Activated CD4-positive, alpha-beta T cell treated with anti-CD3 and anti-CD28 coated beads, Interleukin-10, Interleukin-2, amounts not matched to agents 100 ng/mL and 50 ng/mL, durations not matched to agents 16 hours and 8 hours (primary cell): Measurements from ENCODE around the gene MPST.
"Not testable (repeated sequence)": the region's sequence is repeated elsewhere in the genome, so short reads cannot be mapped to it uniquely, and the experiment has no call there.

Source experiments
- DNase-seq: peaks from one replicate; pipeline ENCODE4 v3.0.0-alpha.2; 2020

The MPST gene

GRCh38 chr22:37019309-37020191 lies at the start of gene MPST, which contains the start of gene TST:
MPST (plus strand) TSS chr22:37019742; CDS start chr22:37019837, 95 bp downstream.
TST (minus strand) TSS chr22:37019447; CDS start chr22:37018732, 715 bp downstream.
- DNase-seq, result peak; percentile 68

DNA sequence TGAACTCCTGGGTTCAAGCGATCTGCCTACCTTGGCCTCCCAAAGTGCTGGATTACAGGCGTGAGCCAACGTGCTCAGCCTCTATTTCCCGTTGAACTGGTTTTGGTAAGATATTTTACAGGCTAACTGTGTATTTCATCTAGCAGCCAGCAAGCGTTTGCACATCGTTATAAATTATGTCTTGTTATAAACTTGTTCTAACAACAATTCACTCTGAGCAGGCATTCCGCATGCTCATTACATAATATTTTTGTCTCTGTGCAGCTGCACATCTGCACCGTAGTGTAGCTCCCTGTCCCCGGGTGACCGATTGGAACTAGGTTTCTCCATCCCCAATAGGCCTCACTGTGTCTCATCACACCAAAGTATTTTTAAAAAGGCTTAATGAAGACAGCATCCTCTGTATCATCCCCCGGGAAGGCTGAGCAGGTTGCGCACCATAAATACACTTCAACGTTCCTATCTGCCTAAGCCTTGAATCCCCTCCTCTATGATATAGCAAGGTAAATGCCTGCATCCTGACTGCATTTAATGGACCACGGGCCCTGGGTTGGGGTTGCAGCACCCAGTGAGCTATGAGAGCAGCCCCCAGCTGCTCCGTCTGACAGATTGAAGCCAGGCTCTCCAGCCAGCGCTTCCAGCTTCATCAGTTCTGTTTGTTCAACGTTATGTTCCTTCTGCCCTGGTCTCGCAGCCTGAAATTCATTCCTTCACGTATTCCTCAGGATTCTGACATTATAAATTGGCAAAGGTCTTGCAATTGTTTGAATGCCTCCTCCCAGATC lies 48.0 kb upstream of the MPST start:
- DNase-seq, result no peak

DNA sequence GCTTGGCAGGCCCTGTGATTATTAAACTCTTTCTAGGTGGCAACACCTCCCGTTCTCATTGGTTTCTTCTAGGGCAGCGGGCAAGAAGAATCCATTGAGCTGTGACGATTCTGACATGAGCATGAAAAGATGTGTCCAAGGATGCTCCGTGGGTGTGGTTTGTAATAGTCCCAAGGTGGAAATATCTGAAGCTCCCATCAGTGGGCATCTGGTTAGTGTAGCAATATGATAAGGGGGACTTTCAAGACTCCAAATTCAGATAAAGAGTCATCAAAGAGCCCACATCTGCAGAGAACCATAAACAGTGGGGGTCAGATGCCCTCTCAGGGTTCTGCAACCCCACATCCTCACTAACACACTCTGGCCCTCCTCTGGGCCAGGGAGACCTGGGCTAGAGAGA lies 42.9 kb upstream of the MPST start:
- DNase-seq, result no peak

GRCh38 chr22:36977401-36977861 lies 42.1 kb upstream of the MPST start:
- DNase-seq, result peak; percentile 83

- DNase-seq, result peak; percentile 92
These were observed 41.4 kb upstream of the MPST start for GRCh38 chr22:36977947-36978660.

DNA sequence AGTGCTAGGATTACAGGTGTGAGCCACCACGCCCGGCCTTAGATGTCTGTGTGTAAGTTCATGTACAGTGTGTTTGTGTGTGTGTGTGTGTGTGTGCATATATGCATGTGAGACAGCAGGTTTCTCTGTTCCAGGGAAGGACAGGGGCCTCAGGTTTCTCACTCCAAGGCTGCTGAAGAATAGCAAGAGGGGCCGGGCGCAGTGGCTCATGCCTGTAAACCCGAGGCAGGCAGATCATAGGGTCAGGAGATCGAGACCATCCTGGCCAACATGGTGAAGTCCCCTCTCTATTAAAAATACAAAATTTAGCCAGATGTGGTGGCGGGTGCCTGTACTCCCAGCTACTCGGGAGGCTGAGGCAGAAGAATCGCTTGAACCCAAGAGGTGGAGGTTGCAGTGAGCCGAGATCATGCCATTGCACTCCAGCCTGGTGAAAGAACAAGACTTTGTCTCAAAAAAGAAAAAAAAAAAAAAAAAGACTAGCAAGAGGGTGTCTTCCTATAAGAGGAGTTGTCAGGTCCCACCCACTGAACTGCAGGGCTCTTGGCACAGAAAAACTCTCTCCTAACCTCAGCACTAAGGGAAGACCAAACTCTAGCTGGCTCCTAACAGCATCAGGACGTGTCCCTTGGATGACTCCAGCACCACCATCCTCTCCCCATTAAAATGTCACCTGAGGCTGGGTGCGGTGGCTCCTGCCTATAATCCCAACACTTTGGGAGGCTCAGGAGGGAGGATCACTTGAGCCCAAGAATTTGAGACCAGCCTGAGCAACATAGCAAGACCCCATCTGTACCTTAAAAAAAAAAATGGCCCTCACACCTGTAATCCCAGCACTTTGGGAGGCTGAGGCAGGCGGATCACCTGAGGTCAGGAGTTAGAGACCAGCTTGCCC lies 40.3 kb upstream of the MPST start:
- no peak for DNase-seq

DNA sequence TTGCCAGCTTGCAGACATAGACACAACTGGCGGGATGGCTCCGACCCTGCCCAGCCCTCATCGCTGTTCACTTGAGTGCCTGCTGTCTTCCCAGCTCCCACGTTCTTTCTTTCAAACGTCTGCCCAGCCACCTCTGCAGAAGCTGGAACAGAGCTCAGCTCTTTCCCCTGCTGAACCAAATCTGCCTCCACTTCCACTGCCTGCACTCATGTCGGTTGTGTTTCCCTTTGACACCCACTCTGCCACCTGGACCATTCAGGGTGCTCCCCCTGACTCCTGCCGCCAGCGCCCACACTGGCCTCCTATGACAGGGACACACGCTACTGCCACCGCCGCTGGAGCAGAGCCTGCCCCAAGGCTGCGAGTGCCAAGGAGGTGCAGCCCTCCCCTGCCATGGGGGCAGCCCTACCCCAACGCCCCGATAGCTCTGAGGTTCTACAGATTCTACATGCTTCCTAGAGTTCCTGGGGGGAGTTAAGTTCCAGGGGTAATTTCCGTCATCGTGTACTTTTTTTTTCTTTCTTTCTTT lies 38.2 kb upstream of the MPST start:
- DNase-seq, result no peak

DNA sequence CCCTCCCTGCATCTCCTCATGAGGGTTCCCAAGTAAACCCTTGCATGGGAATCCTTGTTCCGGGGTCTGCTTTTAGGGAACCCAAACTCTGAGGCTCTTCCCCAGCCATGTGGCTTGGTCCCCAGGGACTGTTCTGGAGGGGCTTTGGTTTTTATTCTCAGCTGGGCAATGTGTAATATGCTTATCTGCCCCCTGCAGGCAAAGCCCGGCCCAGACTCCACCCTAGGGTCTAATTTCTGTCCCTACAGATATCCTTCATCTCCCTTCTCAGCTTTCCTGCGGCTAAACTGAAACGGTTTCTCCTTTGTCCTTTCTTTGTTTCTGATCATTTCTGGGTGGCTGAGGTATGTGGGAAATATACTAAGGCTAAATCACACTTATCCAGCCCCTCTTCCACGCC lies 37.4 kb upstream of the MPST start:
- DNase-seq, result no peak

- no peak for DNase-seq
These were observed 34.2 kb upstream of the MPST start for GRCh38 chr22:36985211-36985889.

GRCh38 chr22:36986242-36986821 lies 33.2 kb upstream of the MPST start:
- DNase-seq, result peak; percentile 62

DNA sequence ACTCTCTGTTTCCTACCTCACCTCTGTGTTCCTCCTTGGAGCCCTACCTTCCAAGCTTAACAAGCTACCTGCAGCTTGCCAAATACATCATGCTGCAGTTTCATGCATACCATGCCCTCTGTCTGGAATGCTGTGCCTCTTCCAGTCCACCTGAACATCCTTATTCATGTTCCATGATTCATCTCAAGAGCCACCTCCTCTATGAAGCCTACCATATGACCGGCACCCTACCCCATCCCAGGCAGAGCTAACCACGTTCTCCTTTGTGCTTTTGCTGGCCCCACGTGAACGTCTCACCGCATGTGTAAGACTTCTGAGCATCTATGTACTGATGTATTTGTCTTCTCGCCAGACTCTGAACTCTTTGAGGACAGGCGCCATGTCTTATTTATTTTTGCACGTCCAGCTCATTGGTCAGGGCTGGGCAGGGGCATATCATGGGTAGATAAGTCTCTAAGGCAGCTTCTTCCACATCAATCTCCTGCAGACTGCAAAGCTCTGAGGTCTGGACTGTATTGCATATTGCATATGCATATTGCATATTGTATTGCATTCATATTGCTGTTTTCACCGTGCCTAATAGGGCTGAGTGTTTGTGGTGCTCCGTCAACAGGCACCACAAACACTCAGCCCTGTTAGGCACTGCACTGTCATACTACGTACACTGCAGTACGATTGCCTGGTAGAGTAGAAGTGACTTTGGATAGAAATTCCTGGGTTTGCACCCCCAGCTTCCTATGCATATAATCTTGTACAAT lies 31.3 kb upstream of the MPST start:
- no peak for DNase-seq

DNA sequence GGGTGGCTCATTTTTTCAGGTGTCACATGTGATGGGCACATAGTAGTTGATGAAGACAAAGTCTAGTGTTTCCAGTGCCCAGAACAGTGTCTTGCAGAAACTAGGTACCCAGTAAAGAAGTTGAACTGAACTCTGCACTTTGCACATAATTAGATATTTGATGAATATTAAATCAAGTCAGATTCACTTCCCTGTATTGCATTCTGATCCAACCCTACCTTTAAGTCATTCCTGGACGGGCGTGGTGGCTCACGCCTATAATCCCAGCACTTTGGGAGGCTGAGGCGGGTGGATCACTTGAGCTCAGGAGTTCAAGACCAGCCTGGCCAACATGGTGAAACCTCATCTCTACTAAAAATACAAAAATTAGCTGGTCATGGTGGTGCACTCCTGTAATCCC lies 30.5 kb upstream of the MPST start:
- not testable (repeated sequence) for DNase-seq

DNA sequence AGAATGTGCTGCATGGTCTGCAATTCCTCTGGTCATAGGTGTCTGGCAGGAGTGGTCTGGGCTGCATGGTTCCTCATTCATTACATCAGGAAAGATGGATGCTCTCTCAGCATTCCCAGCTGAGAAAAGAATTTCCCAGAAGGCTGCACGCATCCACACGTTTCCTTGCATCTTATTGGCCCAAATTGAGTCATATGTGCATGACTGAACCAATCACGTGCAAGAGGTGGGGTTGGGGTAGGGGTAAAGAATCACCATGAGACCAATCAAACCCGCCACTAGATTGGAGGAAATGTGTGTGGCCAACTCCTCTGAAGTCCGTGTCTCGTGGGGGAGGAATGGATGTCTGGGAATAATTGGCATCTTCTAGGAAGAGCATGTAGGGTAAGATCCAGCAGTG lies 29.1 kb upstream of the MPST start:
- DNase-seq, result no peak

DNA sequence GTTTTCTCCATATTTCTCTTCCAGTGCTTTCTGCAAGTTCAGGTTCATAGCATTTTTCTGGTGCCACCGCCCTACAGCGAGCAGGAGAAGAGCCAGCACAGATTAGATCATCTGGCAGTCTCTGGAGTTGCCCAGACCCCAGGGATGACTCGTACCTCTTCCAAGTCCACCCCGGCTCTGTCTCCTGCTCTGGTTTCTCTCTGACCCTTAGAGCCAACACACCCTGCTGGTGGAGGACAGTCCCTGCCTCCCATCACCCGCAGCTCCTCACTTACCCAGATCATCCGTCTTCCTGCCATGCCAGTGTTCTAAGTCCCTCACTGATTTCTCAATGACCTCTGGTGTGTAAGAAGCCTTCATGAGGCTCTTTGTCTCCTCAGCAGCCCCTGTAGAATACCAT lies 28.3 kb upstream of the MPST start:
- DNase-seq, result no peak

DNA sequence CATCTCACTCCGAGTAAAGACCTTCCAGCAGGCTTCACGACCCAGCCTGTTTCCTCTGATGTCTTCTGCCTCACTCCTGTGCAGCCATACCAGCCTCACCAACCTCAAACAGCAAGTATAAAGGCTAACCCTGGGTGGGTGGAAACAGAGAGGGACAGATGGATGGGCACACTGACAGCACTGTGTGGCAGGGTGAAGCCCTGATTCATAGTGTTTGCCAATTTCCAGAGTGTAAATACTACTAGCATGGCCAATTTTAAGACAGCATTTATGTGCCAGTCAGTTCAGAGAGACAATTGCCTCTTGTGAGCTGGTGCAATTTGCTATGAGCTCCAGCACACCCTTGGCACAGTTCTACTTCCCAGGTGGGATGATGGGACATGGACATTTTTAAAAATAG lies 21.8 kb upstream of the MPST start:
- DNase-seq, result no peak

DNA sequence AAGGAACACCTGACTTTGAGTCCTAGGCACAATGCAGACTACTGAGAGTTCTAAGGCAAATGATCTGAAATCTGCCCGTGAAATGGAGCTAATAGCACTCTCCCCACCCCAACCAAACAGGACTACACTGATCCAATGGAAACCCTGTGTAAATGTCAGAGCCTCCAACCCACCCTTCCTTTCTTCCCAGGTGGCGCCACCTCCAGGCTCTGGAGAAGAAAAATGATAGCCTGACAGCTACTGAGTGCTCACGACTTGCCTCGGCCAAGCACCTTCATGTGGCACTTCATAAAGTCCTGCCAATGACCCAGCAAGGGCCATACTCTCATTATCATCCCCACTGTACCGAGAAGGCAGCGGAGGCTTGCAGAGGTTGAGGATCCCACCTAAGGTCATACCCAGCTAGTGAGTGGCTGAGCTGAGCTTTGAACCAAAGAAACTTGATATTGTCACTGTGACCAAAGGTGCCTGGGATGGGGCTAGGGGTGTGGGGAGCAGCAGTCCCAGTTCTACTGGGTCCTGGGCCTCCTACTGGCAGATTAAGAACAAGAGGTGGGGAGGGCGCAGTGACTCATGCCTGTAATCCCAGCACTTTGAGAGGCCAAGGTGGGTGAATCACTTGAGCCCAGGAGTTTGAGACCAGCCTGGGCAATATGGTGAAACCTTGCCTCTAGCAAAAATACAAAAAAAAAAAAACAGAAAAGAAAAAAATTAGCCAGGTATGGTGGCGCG lies 20.8 kb upstream of the MPST start:
- DNase-seq, result peak; percentile 14

- no peak for DNase-seq
These were observed 20.1 kb upstream of the MPST start for GRCh38 chr22:36999463-36999862.

DNA sequence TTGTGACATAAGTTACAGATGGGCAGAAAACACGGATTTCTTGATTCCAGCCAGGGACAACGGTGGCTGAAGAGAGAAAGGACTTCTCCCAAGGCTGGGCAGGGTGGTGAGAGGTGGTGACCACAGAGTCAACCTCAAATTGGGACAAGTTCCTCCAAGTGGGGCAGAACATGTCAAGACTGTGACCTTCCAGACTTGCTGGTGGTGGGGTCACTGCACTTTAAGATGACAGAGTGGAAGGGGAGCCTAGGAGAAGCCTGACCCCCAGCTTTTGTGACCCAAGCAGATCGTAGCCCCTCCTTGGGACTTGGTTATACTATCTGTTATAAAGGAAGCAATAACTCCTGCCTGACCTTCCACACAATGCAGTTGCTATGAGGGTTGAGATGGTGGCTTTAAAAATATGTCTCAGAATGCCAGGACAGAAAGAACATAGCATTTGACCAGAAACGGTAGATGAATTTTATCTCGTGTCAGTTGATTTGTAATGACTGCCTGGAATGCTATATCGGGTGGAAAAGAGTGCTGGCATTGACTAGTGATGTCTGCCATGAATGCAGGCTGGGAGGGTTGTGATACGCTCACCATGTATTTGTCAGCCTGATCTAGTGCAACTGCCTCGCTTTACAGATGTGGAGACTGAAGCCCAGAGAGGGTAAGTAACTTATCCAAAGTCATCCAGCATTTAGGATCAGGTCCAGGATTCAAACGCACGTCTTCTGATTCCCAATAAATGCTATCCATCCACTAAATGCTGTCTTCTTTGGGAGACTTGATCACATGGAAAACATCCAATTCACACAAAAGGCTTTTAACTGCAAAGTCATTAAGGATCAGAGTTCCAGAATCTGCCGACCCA lies 18.6 kb upstream of the MPST start:
- DNase-seq, result no peak
